ENCODE results near the gene DHX35.

- no peak for TF ChIP-seq CTCF (IDR thresholded peaks at IDR 0.05)
- TF ChIP-seq POLR2A (IDR thresholded peaks at IDR 0.05), result no peak
Observed at GRCh38 chr20:38970302-38970701, 8.2 kb downstream of the DHX35 start.

Data from esophagus squamous epithelium (tissue), 4 donors.